ENCODE results near the gene YPEL2.

Gene YPEL2

DNA sequence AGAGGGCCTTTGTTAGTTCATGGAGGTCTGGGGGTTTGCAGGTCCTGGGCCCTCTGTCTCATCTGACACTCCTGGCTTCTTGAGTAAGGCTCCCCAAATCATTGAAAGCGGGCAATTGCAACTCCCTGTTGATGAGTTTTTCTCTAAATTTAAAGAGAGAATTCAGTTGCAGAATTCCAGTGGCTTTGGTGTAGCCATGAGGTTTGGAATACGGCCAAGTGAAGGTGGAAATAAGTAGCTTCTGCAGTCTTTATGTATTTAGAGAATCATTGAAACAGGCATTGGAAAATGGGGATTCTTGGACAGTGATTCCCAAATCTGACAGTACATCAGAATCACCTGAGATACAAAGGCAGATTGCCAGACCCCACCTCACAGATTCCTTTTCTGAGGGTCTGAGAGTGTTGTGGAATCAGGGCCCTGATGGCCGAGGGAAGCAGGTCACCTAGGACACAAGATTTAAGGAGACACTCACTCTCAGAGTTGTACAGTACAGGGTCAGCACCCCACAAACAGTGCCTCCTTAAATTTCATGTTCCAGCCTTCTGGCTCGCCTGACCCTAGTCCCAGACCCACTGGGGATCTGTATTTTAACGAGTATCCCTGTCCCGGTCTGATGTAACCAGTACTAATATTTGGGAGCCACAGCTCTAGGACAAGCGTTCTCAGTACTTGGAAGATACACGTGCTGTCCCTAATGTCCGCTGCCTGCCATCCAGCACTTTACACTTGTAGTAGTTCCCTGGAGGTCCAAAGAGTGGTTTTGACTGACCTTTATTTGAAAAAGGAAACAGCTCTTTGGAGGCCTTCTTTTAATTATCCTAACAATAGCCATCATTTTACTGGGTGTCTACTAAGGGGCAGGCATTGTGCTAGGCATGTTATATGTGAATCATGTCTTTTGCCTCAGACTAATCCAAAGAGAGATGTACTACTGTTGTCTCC lies 37.8 kb downstream of the YPEL2 start:
- Mint-ChIP-seq H3K4me3 (no peak overlapping the region), H3K9me3 (no peaks in the 10 kb centered on the region), H3K27me3 (ENCODE audit: low read depth) (no peaks in the 10 kb centered on the region), H3K36me3 (ENCODE audit: low read depth) (no peaks in the 10 kb centered on the region), H3K4me1 (peaks cover 80% of the 10 kb centered on the region), H3K27ac (peak overlapping the region; percentile 67 to 79 (median 71))
- TF ChIP-seq, protein P1, sequence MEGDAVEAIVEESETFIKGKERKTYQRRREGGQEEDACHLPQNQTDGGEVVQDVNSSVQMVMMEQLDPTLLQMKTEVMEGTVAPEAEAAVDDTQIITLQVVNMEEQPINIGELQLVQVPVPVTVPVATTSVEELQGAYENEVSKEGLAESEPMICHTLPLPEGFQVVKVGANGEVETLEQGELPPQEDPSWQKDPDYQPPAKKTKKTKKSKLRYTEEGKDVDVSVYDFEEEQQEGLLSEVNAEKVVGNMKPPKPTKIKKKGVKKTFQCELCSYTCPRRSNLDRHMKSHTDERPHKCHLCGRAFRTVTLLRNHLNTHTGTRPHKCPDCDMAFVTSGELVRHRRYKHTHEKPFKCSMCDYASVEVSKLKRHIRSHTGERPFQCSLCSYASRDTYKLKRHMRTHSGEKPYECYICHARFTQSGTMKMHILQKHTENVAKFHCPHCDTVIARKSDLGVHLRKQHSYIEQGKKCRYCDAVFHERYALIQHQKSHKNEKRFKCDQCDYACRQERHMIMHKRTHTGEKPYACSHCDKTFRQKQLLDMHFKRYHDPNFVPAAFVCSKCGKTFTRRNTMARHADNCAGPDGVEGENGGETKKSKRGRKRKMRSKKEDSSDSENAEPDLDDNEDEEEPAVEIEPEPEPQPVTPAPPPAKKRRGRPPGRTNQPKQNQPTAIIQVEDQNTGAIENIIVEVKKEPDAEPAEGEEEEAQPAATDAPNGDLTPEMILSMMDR (IDR thresholded peaks at IDR 0.05; ENCODE audit: unreplicated experiment in 3 of 3) = no peak

DNA sequence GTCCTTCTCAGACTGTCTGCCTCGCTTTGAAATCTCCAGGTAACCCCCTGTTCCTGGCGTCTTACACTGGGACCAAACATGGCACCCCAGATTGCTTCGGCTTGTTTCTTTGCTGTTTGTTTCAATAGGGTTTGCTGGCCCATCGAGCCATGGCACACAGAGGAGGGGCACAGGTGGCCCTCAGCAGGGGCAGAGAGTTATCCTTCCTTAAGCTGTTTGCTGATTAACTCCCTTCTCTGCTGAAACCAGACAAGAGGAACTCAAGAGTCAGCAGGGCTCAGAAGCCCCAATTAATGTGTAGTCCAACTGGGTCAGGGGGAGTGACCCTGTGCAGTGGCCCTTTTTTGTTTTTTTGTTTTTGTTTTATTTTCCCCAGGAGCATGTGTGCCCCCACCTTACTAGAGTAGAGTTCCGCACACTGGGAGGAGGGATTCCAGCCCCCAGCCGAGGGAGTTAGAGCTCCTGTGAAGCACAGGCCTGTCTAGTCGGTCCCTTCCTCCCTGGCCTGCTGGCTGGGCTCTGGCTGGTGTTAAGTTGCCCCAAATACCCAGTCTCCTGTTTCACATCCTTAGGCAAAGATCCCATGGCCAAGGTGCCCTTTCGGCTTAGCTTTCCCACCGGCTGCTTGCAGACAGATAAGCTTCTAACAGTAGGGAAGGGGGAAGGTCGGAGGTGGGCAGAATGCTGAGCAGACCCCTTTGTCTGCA lies 39.3 kb downstream of the YPEL2 start:
- Mint-ChIP-seq H3K9me3 (no peaks in the 10 kb centered on the region), H3K4me1 (peaks cover 78% of the 10 kb centered on the region), H3K27me3 (ENCODE audit: low read depth) (no peaks in the 10 kb centered on the region), H3K36me3 (ENCODE audit: low read depth) (no peaks in the 10 kb centered on the region), H3K4me3 (peak overlapping the region; percentile 37 to 47 (median 41)), H3K27ac (peak overlapping the region; percentile 95 to 98 (median 97))
- TF ChIP-seq, protein P1 (IDR thresholded peaks at IDR 0.05; ENCODE audit: unreplicated experiment in 3 of 3) = no peak

DNA sequence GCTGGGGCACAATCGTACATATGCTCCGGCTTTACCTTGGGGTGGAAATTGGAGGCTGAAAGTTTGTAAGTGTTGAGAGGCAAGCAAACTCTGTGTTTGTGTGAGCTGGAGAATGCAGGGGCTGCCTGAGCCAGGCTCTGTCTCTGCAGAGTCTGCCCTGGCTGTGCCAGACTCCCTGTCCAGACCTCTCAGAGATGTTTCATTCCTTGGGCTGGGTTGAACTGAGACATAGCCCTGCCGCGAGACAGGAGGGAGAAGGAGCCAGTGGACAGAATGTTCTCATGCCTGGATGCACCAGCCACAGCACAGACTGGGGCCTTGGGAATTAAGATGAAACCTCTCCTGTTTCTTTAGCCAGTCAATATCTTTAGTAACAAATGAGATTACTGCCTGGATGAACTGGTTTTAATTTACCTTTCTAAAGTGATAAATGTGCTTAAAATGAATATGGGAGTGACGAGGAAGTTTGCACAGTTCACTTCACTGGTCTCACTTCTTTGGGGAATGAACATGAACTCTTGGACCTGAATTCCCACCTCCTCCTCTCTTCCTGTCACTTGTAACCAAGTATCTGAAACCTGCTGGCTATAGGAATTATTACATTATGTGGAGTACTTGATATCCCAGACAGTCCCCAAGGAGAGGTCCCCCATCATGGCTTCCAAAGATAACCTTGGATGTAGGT lies 40.1 kb downstream of the YPEL2 start:
- TF ChIP-seq, protein P1 (IDR thresholded peaks at IDR 0.05; ENCODE audit: unreplicated experiment in 3 of 3) = no peak
- Mint-ChIP-seq H3K4me3 (peak overlapping the region; percentile 1 to 37 (median 15)), H3K27me3 (ENCODE audit: low read depth) (no peaks in the 10 kb centered on the region), H3K9me3 (no peaks in the 10 kb centered on the region), H3K4me1 (peaks cover 70% of the 10 kb centered on the region), H3K36me3 (ENCODE audit: low read depth) (no peaks in the 10 kb centered on the region), H3K27ac (peak overlapping the region; percentile 95 to 98 (median 97))

DNA sequence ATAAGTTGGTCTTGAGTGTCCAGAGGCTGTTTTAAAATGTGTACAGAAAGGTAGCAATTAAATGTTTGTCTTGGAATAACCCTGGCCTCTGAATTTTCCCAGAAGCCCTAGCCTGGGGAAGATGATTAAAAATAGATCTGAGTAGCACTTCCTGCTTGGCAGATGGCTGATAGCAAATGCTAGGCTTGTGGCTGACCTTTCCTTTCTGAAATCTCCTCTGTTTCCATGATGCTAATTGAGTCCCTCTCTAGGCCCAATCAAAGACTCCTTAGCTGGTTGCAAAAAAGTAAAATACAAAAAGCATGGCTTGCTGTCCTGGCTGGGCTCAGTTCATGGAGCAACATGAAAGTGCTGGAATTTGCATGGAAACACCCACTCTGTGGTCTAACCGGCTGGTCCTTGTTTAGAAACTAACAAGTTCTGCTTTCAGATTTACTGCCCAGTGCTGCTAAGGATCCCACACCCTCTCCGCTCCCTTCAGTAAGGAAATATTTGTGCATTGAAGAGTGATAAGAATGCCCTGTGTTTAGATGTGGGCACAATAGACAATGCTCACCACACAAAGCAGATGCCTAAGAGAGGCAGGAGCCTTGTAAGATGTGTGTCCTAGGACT lies 40.8 kb downstream of the YPEL2 start:
- Mint-ChIP-seq H3K4me1 (peaks cover 64% of the 10 kb centered on the region), H3K27ac (peak overlapping the region; percentile 95 to 98 (median 97)), H3K36me3 (ENCODE audit: low read depth) (no peaks in the 10 kb centered on the region), H3K27me3 (ENCODE audit: low read depth) (no peaks in the 10 kb centered on the region), H3K4me3 (peak overlapping the region; percentile 8 to 36 (median 22)), H3K9me3 (no peaks in the 10 kb centered on the region)
- TF ChIP-seq, protein P1 (IDR thresholded peaks at IDR 0.05; ENCODE audit: unreplicated experiment in 3 of 3) = no peak

DNA sequence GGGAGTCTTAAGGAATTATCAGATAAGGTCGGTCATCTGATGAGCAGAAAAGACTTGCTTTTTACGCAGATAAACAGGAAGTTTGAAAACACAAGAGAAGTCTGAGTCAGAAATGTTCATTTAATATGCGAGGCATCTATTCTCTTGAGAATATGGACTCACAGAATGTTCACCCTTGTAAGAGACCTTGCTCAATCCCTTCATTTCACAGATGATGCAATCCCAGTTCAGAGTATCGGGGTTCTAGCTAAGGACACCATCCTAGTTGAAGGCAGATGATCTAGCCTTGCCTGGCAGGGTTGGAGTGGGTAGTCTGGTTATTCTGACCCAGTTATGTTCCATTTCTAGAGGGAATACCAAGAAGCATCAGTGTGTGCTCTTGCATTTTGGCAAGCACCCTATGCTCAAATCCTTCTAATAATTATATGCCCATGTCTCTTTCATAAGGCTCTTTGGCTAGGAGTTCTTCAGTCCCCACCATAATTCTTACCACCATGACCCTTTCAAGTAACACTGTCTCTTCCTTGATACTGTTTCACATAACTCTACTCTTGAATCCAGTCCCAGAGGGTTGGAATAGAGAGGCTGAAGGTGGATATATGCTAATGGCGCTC lies 42.5 kb downstream of the YPEL2 start:
- no peaks in the 10 kb centered on the region for H3K9me3 Mint-ChIP-seq
- peaks cover 64% of the 10 kb centered on the region for H3K4me1 Mint-ChIP-seq
- H3K27ac Mint-ChIP-seq = peak overlapping the region; percentile 91 to 98 (median 97)
- H3K36me3 Mint-ChIP-seq (ENCODE audit: low read depth) = peaks cover 5% of the 10 kb centered on the region
- H3K4me3 Mint-ChIP-seq = no peak overlapping the region
- H3K27me3 Mint-ChIP-seq (ENCODE audit: low read depth) = no peaks in the 10 kb centered on the region
- TF ChIP-seq, protein P1 (IDR thresholded peaks at IDR 0.05; ENCODE audit: unreplicated experiment in 3 of 3) = no peak
